ENCODE data around the gene MYL10. TPM values are rescaled to one million over a fixed set of nuclear protein-coding genes. Genes with fewer than 3 reads are reported as not detected.

Gene MYL10
- total RNA-seq, 1 donor = not detected

DNA sequence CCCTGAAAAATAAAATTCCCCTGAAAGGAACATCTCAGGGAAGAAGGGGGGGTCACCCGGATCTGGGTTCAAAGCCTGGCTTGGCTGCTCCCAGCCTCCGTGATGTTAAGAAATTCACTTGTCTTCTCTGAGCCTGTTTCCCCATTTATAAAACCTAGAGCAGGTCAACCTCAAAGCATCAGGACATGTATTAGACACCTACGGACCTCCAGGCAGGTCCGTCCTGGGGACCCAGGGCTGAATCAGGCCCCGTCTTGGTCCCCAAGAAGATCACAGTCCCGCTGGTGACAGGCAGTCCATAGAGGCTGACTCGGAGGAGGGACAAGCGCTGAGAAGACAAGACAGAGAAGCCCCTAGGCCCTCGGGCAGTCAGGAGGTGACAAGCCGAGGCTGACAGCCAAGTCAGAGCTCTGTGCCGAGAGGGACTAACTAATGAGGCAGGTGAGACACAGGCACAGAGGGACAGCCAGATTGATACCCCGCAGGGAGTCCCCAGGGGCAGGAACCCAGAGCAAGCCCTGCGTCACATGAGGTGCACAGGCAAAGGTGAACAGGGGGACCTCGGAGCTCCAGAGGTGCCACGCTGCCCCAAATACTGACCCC lies 2.9 kb downstream of the MYL10 start:
- Histone ChIP-seq H3K4me3 (ENCODE audit: insufficient read depth, low read length) (no peak overlapping the region), H3K27me3 (ENCODE audit: insufficient read depth, low read length) (peaks cover 4% of the 10 kb centered on the region), H3K4me1 (ENCODE audit: insufficient read depth, low read length) (peaks cover 11% of the 10 kb centered on the region), H3K27ac (ENCODE audit: low read depth, low read length) (no peak overlapping the region), H3K9me3 (ENCODE audit: low read depth, low read length) (no peaks in the 10 kb centered on the region), H3K4me2 (ENCODE audit: insufficient read depth, low read length) (no peak overlapping the region), H4K20me1 (ENCODE audit: insufficient read depth, low read length) (no peaks in the 10 kb centered on the region), H2AFZ (ENCODE audit: low read length) (no peak overlapping the region), H3K36me3 (ENCODE audit: insufficient read depth, low read length) (no peaks in the 10 kb centered on the region), H3K79me2 (ENCODE audit: insufficient read depth, low read length) (no peaks in the 10 kb centered on the region)
- peak; percentile 67 for DNase-seq (ENCODE audit: insufficient read length, low spot score, missing footprints)
- no peak for TF ChIP-seq CTCF (IDR thresholded peaks at IDR 0.05; ENCODE audit: extremely low read depth, low read depth, low read length)

DNA sequence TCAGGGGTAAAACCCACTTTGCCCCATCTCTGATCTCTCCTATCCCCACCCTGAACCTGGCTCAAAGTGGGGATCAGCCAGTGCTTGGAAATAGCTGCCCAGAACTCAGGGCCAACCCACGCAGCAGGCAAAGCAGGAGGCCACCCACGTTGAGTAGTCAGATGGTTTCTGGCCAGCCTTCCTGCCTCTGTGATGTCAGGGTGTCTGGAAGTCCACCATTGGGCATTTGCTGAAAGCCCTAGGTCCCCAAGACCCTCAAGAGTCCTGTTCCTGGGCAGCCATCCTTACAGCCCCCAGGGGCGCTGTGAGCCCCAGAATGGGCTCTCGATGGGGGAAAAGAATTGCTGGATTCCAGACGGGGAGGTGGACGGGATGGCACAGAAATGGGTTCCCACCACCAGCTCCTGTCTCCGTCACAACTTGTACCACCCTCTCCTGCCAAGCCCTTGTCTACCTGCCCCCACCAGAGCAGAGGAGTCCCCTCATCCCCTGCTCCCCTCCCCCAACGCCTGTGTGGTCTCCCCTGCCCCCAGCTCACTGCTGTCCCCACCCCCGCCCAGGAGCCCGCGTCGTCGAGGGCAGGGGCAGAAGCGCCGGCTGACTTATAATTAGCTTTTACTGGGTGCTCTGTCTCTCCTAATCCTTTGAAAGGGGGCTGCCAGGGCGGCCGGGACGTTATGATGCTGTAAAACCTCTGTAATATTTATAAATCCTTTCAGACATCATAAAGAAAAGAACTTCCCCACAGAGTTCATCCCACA lies 3.9 kb downstream of the MYL10 start:
- Histone ChIP-seq H3K4me2 (ENCODE audit: insufficient read depth, low read length) (peak overlapping the region; percentile 53), H3K9me3 (ENCODE audit: low read depth, low read length) (no peaks in the 10 kb centered on the region), H4K20me1 (ENCODE audit: insufficient read depth, low read length) (no peaks in the 10 kb centered on the region), H3K27me3 (ENCODE audit: insufficient read depth, low read length) (peaks cover 4% of the 10 kb centered on the region), H3K4me3 (ENCODE audit: insufficient read depth, low read length) (peak overlapping the region; percentile 23), H3K27ac (ENCODE audit: low read depth, low read length) (no peak overlapping the region), H2AFZ (ENCODE audit: low read length) (peak overlapping the region; percentile 51), H3K36me3 (ENCODE audit: insufficient read depth, low read length) (no peaks in the 10 kb centered on the region), H3K4me1 (ENCODE audit: insufficient read depth, low read length) (peaks cover 7% of the 10 kb centered on the region), H3K79me2 (ENCODE audit: insufficient read depth, low read length) (no peaks in the 10 kb centered on the region)
- TF ChIP-seq CTCF (IDR thresholded peaks at IDR 0.05; ENCODE audit: extremely low read depth, low read depth, low read length) = peak; percentile 13
- peak; percentile 89 for DNase-seq (ENCODE audit: insufficient read length, low spot score, missing footprints)

DNA sequence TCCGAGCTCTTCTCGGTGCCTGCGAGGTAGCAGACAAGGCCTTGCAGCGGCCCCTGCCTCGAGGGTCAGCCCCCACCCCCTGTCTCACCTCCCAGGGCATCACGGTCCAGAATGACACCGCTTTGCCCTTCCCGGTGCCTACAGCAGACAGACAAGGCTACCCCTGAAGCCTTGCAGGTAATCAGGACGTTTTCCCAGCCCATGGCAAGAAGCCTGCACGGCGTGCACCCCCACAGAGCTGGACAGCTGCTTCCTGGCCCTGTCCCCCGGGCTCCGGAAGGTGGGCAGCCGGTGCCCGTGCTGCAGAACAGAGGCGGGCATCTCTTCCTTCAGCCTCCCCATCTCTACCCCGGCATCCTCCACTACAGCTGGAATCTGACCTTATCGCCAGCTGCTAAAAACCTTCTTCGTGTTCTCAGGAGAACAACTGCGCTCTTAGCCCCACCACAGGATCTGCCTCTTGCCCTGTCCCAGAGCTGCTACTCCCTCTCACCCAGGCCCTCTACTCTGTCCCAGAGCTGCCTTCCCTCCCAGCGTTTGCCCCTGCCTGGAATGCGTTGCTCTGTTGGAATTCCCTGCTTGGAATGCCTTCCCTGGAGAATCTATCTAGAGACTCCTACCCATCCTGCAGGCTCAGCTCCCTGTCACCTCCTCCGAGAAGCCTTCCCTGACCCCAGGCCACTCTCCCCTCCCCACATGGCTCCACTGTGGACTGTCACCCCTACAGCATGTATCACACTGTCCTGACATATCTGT lies 4.7 kb downstream of the MYL10 start:
- no peak overlapping the region for H3K27ac ChIP-seq (ENCODE audit: low read depth, low read length)
- peaks cover 7% of the 10 kb centered on the region for H3K4me1 ChIP-seq (ENCODE audit: insufficient read depth, low read length)
- no peaks in the 10 kb centered on the region for H3K79me2 ChIP-seq (ENCODE audit: insufficient read depth, low read length)
- no peak overlapping the region for H2AFZ ChIP-seq (ENCODE audit: low read length)
- H4K20me1 ChIP-seq (ENCODE audit: insufficient read depth, low read length) = no peaks in the 10 kb centered on the region
- H3K36me3 ChIP-seq (ENCODE audit: insufficient read depth, low read length) = no peaks in the 10 kb centered on the region
- peaks cover 4% of the 10 kb centered on the region for H3K27me3 ChIP-seq (ENCODE audit: insufficient read depth, low read length)
- H3K4me3 ChIP-seq (ENCODE audit: insufficient read depth, low read length) = no peak overlapping the region
- peak; percentile 83 for DNase-seq (ENCODE audit: insufficient read length, low spot score, missing footprints)
- H3K9me3 ChIP-seq (ENCODE audit: low read depth, low read length) = no peaks in the 10 kb centered on the region
- TF ChIP-seq CTCF (IDR thresholded peaks at IDR 0.05; ENCODE audit: extremely low read depth, low read depth, low read length) = no peak
- H3K4me2 ChIP-seq (ENCODE audit: insufficient read depth, low read length) = peak overlapping the region; percentile 53
